HG02571 (cell line): ENCODE measurements around the gene CCDC88C.
"Not testable (repeated sequence)": the region's sequence is repeated elsewhere in the genome, so short reads cannot be mapped to it uniquely, and the experiment has no call there.

Experiments
- ATAC-seq: cut with Tn5 transposase; IDR thresholded peaks from one replicate; pipeline ENCODE4 v1.9.1; 2021; ENCODE audit warnings: mild to moderate bottlenecking, moderate library complexity; ENCODE audit not compliant: unreplicated experiment

Gene CCDC88C

GRCh38 chr14:91257328-91258010, 160.2 kb downstream of the CCDC88C start:
- ATAC-seq: no peak

GRCh38 chr14:91256661-91257060, 161.0 kb downstream of the CCDC88C start:
- no peak for ATAC-seq

- no peak for ATAC-seq
Measured at GRCh38 chr14:91255026-91255695, 162.5 kb downstream of the CCDC88C start.

GRCh38 chr14:91254461-91254860, 163.2 kb downstream of the CCDC88C start:
- ATAC-seq: no peak

GRCh38 chr14:91253795-91254323, 163.8 kb downstream of the CCDC88C start:
- no peak for ATAC-seq

- ATAC-seq: no peak
Measured at GRCh38 chr14:91252871-91253794, 164.5 kb downstream of the CCDC88C start.

GRCh38 chr14:91250912-91251311, 166.7 kb downstream of the CCDC88C start:
- ATAC-seq: no peak

GRCh38 chr14:91249841-91250616, 167.6 kb downstream of the CCDC88C start:
- ATAC-seq: peak; percentile 73

- no peak for ATAC-seq
Measured at GRCh38 chr14:91246051-91246852, 171.4 kb downstream of the CCDC88C start.

- ATAC-seq: not testable (repeated sequence)
Measured at GRCh38 chr14:91245616-91246015, 172.0 kb downstream of the CCDC88C start.

- ATAC-seq: no peak
Measured at GRCh38 chr14:91245029-91245428, 172.6 kb downstream of the CCDC88C start.

GRCh38 chr14:91244501-91244901, 173.1 kb downstream of the CCDC88C start, which contains the start of gene GPR68:
Gene GPR68 (minus strand): TSS chr14:91244704. CDS start chr14:91235050, 9,654 bp downstream.
- ATAC-seq: no peak

GRCh38 chr14:91243074-91243471, 174.5 kb downstream of the CCDC88C start:
- ATAC-seq: no peak

GRCh38 chr14:91242635-91243034, 175.0 kb downstream of the CCDC88C start:
- no peak for ATAC-seq

- ATAC-seq: peak; percentile 60
Measured at GRCh38 chr14:91241863-91242262, 175.8 kb downstream of the CCDC88C start.

- ATAC-seq: no peak
Measured at GRCh38 chr14:91238661-91239060, 179.0 kb downstream of the CCDC88C start.

- ATAC-seq: no peak
Measured at GRCh38 chr14:91238085-91238484, 179.5 kb downstream of the CCDC88C start.

GRCh38 chr14:91237219-91237618, 180.4 kb downstream of the CCDC88C start:
- no peak for ATAC-seq

GRCh38 chr14:91235841-91236240, 181.8 kb downstream of the CCDC88C start:
- ATAC-seq: no peak

- no peak for ATAC-seq
Measured at GRCh38 chr14:91234791-91235114, 182.9 kb downstream of the CCDC88C start.
